Ovary (tissue), 9 donors: ENCODE data around the gene KREMEN1. TPM values are rescaled to one million over a fixed set of nuclear protein-coding genes. Genes with fewer than 3 reads are reported as not detected.

Experiments
- DNase-seq, 5 donors: peaks; one replicate each; pipeline ENCODE4 v3.0.0-alpha.2; 2019 to 2020
- H3K27ac ChIP-seq, 2 donors: fragments of 200-600 bp; one replicate each; pipeline versions ENCODE4 v1.5.1 to v1.8.0; 2019 to 2022
- H3K27me3 ChIP-seq: fragments of 200-600 bp; one replicate; pipeline ENCODE4 v1.8.0; 2022
- H3K36me3 ChIP-seq: fragments of 200-600 bp; sonication (generic); one replicate; pipeline ENCODE4 v1.5.1; 2019
- H3K4me1 ChIP-seq: one replicate; pipeline ENCODE4 v1.8.1; 2013; ENCODE audit warnings: mild to moderate bottlenecking, moderate library complexity; ENCODE audit not compliant: insufficient read depth
- H3K4me3 ChIP-seq: fragments of 200-600 bp; sonication (generic); one replicate; pipeline ENCODE4 v1.5.1; 2017
- H3K9me3 ChIP-seq, 2 donors: fragments of 200-600 bp in 1 of 2; sonication (generic) in 1 of 2; one replicate each; pipeline versions ENCODE4 v1.5.1 to v1.8.1; 2013 to 2019; ENCODE audit warnings: mild to moderate bottlenecking in 1 of 2, moderate library complexity in 1 of 2
- EP300 ChIP-seq: sonication (generic); formaldehyde crosslinking; IDR thresholded peaks from one replicate; pipeline ENCODE4 v1.6.1; 2017; ENCODE audit warnings: antibody characterized with exemption
- POLR2A ChIP-seq: fragments of 450-650 bp; IDR thresholded peaks from one replicate; pipeline ENCODE4 v1.6.1; 2017; ENCODE audit warnings: antibody characterized with exemption, mild to moderate bottlenecking, moderate library complexity
- WGBS, 3 donors: extraction: QIAGEN DNeasy Blood & Tissue Kit in 1 of 3; methylation state at CpG; one replicate each; pipeline versions ENCODE4 v1.1.5 to v1.1.7; 2013 to 2017; 5-methylcytosine and 5-hydroxymethylcytosine counted together
- intact Hi-C, 4 donors: fragments of 100-400 bp; cut with DNase I; formaldehyde crosslinking; loops; one replicate each; pipeline versions ENCODE4 v1.11.0 to v1.15.1; 2022 to 2023
- polyA plus RNA-seq, 2 donors: library from polyadenylated mRNA; stranded (reverse); fragments of 200-250 nt in 1 of 2; fragments of 350-450 nt in 1 of 2; fragmentation: Illumina TruSeq in 1 of 2; extraction: RNeasy Lipid Tissue Mini Kit (QIAGEN cat#74804) in 1 of 2; gene quantifications; one replicate each; pipeline ENCODE4 v1.2.3, GENCODE V29; 2013 to 2014
- total RNA-seq, 7 donors: library from RNA; depleted of rRNA in 2 of 7; stranded (reverse); fragments of >200 nt in 2 of 7; fragmentation: NEBNext Ultra II Directional in 3 of 7; extraction: Animal tissue kit (Norgen Biotek cat#: 25700) in 3 of 7; gene quantifications; one replicate each; pipeline versions ENCODE4 v1.1.0 to v1.2.4, GENCODE V29; 2016 to 2023
- TF ChIP-seq, protein P1 (sequence below), 3 donors: fragments of 450-650 bp in 2 of 3; fragments of 200-600 bp in 1 of 3; IDR thresholded peaks; one replicate each; pipeline versions ENCODE4 v1.5.1 to v1.8.0; 2016 to 2022; ENCODE audit warnings: antibody characterized with exemption in 3 of 3, mild to moderate bottlenecking in 1 of 3
- donor health status: DM: no; HTN: no; CAD: no; lungs with moderate emphysema.
- donor health status: DM: no; HTN: no; CAD: no.
- donor health status: Bipolar disorder and iron deficiency.
- donor health status: DM: yes; HTN: yes; CAD: no.
- donor health status: DM: no; HTN: no; CAD: no.
- donor health status: DM: yes; HTN: yes; CAD: no.

The KREMEN1 gene
- total and polyA plus RNA-seq, 9 donors, result 15.4 to 49.5 (median 35.6) TPM

DNA sequence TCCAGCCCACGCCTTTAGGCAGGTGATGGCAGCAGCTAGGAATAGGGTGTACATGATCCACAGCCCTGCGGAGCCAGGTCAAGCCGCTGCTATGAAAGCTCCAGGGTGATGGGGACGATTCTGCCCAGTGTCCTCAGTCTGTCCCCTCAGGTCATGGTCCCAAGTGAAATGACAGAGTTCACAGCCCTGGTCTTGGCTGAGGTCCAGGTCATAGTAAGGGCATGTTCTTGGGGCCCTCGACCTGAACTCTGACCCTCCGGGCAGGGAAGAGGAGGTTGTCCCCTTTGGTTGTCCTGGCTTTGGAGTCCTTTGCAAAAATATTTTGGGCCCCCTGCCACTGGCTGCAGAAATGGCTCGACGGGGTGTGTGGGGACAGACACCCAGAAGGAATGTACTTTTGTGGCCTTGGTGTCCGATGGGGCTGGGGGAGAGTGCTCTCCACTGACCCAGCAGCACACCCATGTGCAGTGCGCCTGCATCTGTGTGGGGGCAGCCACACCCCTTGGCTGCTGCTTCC, 18.5 kb upstream of the KREMEN1 start:
- intact Hi-C loops, result loop anchor here in 2 of 4 donors (10.0 kb wide), 1 partner anchor 190 kb away; no protein-coding TSS in a partner anchor

DNA sequence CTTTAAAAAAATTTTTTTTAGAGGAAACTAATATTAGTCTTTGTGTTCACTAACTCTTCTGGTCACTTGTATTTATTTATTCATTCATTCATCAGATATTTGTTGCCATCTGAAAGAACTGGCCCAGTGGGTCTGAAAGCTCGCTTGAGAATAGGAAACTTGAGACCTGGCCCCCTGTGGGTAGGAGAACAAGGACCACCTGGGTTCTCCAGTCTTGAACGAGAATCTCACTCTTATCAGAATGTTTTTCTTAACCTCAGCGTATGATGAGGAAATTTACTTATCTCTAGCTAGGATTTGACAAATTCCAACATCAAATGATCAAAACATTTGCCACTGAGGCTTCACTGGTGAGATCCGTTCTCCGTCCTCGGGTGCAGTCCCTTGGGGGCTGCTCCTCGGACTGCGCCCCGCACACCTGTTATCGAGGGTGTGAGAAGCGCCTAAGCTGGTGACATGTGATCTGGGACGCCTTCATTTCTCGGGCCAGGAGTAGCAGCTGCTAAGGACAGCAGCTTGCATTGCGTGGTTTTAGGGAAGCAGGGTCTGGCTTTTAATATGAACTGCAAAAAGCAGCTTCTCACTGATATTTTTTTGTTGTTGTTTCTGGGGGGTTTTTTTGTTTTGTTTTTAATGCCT, 17.5 kb upstream of the KREMEN1 start:
- 24 to 49% (median 35%) methylated on average over 14 of the region's 14 CpGs for WGBS, 3 donors
- no peaks in the 10 kb centered on the region for H3K36me3 ChIP-seq
- no peaks in the 10 kb centered on the region for H3K4me1 ChIP-seq
- TF ChIP-seq POLR2A (no peak), EP300 (no peak)
- TF ChIP-seq, protein P1, sequence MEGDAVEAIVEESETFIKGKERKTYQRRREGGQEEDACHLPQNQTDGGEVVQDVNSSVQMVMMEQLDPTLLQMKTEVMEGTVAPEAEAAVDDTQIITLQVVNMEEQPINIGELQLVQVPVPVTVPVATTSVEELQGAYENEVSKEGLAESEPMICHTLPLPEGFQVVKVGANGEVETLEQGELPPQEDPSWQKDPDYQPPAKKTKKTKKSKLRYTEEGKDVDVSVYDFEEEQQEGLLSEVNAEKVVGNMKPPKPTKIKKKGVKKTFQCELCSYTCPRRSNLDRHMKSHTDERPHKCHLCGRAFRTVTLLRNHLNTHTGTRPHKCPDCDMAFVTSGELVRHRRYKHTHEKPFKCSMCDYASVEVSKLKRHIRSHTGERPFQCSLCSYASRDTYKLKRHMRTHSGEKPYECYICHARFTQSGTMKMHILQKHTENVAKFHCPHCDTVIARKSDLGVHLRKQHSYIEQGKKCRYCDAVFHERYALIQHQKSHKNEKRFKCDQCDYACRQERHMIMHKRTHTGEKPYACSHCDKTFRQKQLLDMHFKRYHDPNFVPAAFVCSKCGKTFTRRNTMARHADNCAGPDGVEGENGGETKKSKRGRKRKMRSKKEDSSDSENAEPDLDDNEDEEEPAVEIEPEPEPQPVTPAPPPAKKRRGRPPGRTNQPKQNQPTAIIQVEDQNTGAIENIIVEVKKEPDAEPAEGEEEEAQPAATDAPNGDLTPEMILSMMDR (IDR thresholded peaks at IDR 0.05), result no peak
- intact Hi-C loops, result loop anchor here in 2 of 4 donors (10.0 kb wide), 1 partner anchor 189 kb away; no protein-coding TSS in a partner anchor
- H3K4me3 ChIP-seq, result no peak overlapping the region
- no peak overlapping the region for H3K27ac ChIP-seq
- no peaks in the 10 kb centered on the region for H3K9me3 ChIP-seq
- no peak for DNase-seq
- H3K27me3 ChIP-seq, result no peaks in the 10 kb centered on the region

More for the DNA sequence above, 18.5 kb upstream of the KREMEN1 start:
- TF ChIP-seq, protein P1 (IDR thresholded peaks at IDR 0.05), result no peak
- no peak for TF ChIP-seq POLR2A
- no peak for TF ChIP-seq EP300
- Histone ChIP-seq H3K9me3 (no peaks in the 10 kb centered on the region), H3K4me3 (no peak overlapping the region), H3K27me3 (no peaks in the 10 kb centered on the region), H3K36me3 (no peaks in the 10 kb centered on the region), H3K27ac (no peak overlapping the region), H3K4me1 (no peaks in the 10 kb centered on the region)
- 77 to 79% (median 79%) methylated on average over 10 of the region's 10 CpGs for WGBS, 3 donors
- DNase-seq, result no peak

DNA sequence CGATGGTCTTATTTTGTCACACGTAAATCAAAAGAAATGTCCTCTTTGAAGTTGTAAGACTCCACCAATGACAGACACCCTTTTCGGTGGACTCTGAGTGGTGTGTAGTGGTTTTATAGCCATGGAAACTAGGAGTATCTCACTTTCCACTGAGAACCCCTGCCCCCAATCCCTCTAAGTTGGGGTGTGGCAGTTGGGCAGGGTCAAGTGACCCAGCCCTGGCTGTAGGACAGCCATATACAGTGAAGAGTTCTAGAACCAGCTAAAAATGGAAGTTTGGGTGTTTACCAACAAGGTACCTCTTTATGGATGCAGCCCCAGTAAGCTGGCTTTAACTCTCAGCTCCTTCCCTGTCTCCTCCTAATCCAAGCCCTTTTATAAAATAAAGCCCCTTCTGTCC, 16.4 kb upstream of the KREMEN1 start:
- no peak overlapping the region for H3K27ac ChIP-seq
- no peaks in the 10 kb centered on the region for H3K9me3 ChIP-seq
- H3K36me3 ChIP-seq, result no peaks in the 10 kb centered on the region
- no peaks in the 10 kb centered on the region for H3K4me1 ChIP-seq
- WGBS, 3 donors, result 90 to 97% (median 94%) methylated on average over 3 of the region's 3 CpGs
- intact Hi-C loops, result loop anchor here in 2 of 4 donors (10.0 kb wide), 1 partner anchor 188 kb away; no protein-coding TSS in a partner anchor
- TF ChIP-seq POLR2A (no peak), EP300 (no peak)
- TF ChIP-seq, protein P1 (IDR thresholded peaks at IDR 0.05), result no peak
- no peaks in the 10 kb centered on the region for H3K27me3 ChIP-seq
- H3K4me3 ChIP-seq, result no peak overlapping the region
- DNase-seq, result no peak

DNA sequence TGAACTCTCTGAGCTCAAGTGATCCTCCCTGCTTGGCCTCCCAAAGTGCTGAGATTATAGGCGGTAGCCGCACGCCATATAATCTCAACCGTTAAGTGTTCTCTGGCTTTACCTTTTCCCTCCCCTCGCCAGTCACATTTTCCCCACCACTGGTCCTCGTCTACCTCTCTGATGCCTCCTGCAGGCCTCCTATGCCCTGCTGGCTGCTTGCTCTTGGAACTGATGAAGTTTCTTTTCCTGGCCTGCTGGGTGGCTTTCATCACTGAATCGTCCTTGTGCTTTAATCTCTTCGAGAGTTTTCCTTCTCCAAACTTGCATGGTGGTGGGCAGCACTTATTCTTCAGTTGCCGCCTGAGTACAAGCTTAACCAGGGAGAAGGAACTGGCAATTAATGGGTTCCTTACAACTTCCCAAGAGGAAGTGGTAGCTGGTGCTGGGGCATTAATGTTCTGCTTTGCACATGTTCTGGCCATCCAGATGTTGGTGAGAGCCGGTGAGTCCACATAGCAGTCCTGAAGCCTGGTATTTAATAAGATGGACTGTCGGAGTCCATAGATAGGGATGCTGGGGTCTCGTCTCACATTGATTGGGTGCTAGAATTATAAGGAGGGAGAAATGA, 12.5 kb upstream of the KREMEN1 start:
- intact Hi-C loops, result no loop called here
- Histone ChIP-seq H3K4me1 (peaks cover 3% of the 10 kb centered on the region), H3K27me3 (no peaks in the 10 kb centered on the region), H3K4me3 (no peak overlapping the region), H3K9me3 (no peaks in the 10 kb centered on the region), H3K27ac (no peak overlapping the region), H3K36me3 (no peaks in the 10 kb centered on the region)
- no peak for DNase-seq
- 85 to 92% (median 89%) methylated on average over 12 of the region's 12 CpGs for WGBS, 3 donors
- no peak for TF ChIP-seq EP300

DNA sequence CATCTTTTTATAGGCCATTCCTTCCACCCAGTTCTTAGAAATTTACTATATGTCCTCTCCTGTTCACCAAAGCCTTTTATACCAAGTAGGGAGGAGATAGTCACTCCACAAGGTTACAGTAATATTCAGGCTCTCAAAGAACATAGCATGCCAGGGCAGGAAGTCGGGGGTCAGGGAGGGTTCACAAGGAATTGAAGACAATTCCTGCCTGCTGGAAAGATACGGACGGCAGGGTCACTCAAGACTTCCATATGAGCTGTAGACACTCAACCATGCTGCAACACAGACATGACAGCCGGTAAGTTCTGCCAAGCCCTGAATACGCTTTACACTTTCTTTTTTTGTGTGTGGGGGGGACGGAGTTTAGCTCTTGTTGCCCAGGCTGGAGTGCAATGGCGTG, 11.9 kb upstream of the KREMEN1 start:
- Histone ChIP-seq H3K4me1 (peaks cover 3% of the 10 kb centered on the region), H3K27ac (no peak overlapping the region), H3K9me3 (no peaks in the 10 kb centered on the region), H3K4me3 (no peak overlapping the region), H3K36me3 (no peaks in the 10 kb centered on the region), H3K27me3 (no peaks in the 10 kb centered on the region)
- DNase-seq, result no peak
- TF ChIP-seq POLR2A (no peak), EP300 (no peak)
- TF ChIP-seq, protein P1 (IDR thresholded peaks at IDR 0.05), result no peak
- 50 to 55% (median 55%) methylated on average over 7 of the region's 7 CpGs for WGBS, 3 donors
- intact Hi-C loops, result no loop called here
